Activated CD8-positive, alpha-beta memory T cell treated with anti-CD3 and anti-CD28 coated beads, Interleukin-2, amount 10 ng/mL, durations not matched to agents 7 days and 5 days (primary cell): ENCODE measurements around the gene CHRDL1. TPM values are rescaled to one million over a fixed set of nuclear protein-coding genes. Genes with fewer than 3 reads are reported as not detected.

Experiments
- ATAC-seq: fragments of 150-1000 bp; cut with Tn5 transposase; one replicate; pipeline ENCODE4 v1.10.0; 2021; ENCODE audit warnings: moderate library complexity
- CTCF ChIA-PET: fragments of 350-600 bp; sonication (Branson Sonifier 250); formaldehyde crosslinking; loops from one replicate; lab custom pipeline; 2021; ENCODE audit warnings: antibody characterized with exemption; lab: Charles Lee
- DNase-seq: peaks from one replicate; pipeline ENCODE4 v3.0.0-alpha.2; 2020
- H3K27ac Mint-ChIP-seq: one replicate; pipeline ENCODE4 v1.8.0; 2021; ENCODE audit warnings: mild to moderate bottlenecking, mixed read lengths
- H3K27me3 Mint-ChIP-seq: one replicate; pipeline ENCODE4 v1.8.0; 2021; ENCODE audit warnings: mixed read lengths
- H3K36me3 Mint-ChIP-seq: one replicate; pipeline ENCODE4 v1.8.0; 2021; ENCODE audit warnings: mild to moderate bottlenecking, mixed read lengths
- H3K4me1 Mint-ChIP-seq: one replicate; pipeline ENCODE4 v1.8.0; 2021; ENCODE audit warnings: mixed read lengths
- H3K4me3 Mint-ChIP-seq: one replicate; pipeline ENCODE4 v1.8.0; 2021; ENCODE audit warnings: mild to moderate bottlenecking, moderate library complexity, mixed read lengths
- H3K9me3 Mint-ChIP-seq: one replicate; pipeline ENCODE4 v1.8.0; 2022; ENCODE audit warnings: low read depth, mixed read lengths
- total RNA-seq, 2 experiments: library from RNA; stranded (reverse); gene quantifications; one replicate each; pipeline ENCODE4 v1.2.3, GENCODE V29; 2021

The CHRDL1 gene
- total RNA-seq, 2 experiments from 2014 or later, result not detected

- Mint-ChIP-seq H3K27ac (no peak overlapping the region), H3K9me3 (no peaks in the 10 kb centered on the region), H3K27me3 (no peaks in the 10 kb centered on the region), H3K4me1 (no peaks in the 10 kb centered on the region), H3K36me3 (no peaks in the 10 kb centered on the region), H3K4me3 (no peak overlapping the region)
- DNase-seq (no peak), ATAC-seq (no peak)
- CTCF ChIA-PET, result no interaction called here
Measured at GRCh38 chrX:110732266-110732665, 63.4 kb downstream of the CHRDL1 start.

- DNase-seq (no peak), ATAC-seq (no peak)
- CTCF ChIA-PET, result no interaction called here
- H3K27ac Mint-ChIP-seq, result no peak overlapping the region
- no peaks in the 10 kb centered on the region for H3K9me3 Mint-ChIP-seq
- no peak overlapping the region for H3K4me3 Mint-ChIP-seq
- H3K27me3 Mint-ChIP-seq, result no peaks in the 10 kb centered on the region
- no peaks in the 10 kb centered on the region for H3K36me3 Mint-ChIP-seq
- H3K4me1 Mint-ChIP-seq, result no peaks in the 10 kb centered on the region
Measured at GRCh38 chrX:110723844-110724243, 71.8 kb downstream of the CHRDL1 start.

- H3K36me3 Mint-ChIP-seq, result no peaks in the 10 kb centered on the region
- CTCF ChIA-PET, result no interaction called here
- H3K4me3 Mint-ChIP-seq, result no peak overlapping the region
- ATAC-seq (no peak), DNase-seq (no peak)
- H3K27me3 Mint-ChIP-seq, result no peaks in the 10 kb centered on the region
- H3K9me3 Mint-ChIP-seq, result no peaks in the 10 kb centered on the region
- H3K27ac Mint-ChIP-seq, result no peak overlapping the region
- no peaks in the 10 kb centered on the region for H3K4me1 Mint-ChIP-seq
Measured at GRCh38 chrX:110722135-110722534, 73.5 kb downstream of the CHRDL1 start.

- Mint-ChIP-seq H3K9me3 (no peaks in the 10 kb centered on the region), H3K4me1 (no peaks in the 10 kb centered on the region), H3K27ac (no peak overlapping the region), H3K4me3 (no peak overlapping the region), H3K27me3 (no peaks in the 10 kb centered on the region), H3K36me3 (no peaks in the 10 kb centered on the region)
- DNase-seq (no peak), ATAC-seq (no peak)
- CTCF ChIA-PET, result no interaction called here
Measured at GRCh38 chrX:110713666-110714065, 82.0 kb downstream of the CHRDL1 start.

GRCh38 chrX:110706446-110706845 is 89.2 kb downstream of the CHRDL1 start:
- DNase-seq (no peak), ATAC-seq (no peak)
- H3K27ac Mint-ChIP-seq, result no peak overlapping the region
- H3K27me3 Mint-ChIP-seq, result no peaks in the 10 kb centered on the region
- H3K4me3 Mint-ChIP-seq, result no peak overlapping the region
- no peaks in the 10 kb centered on the region for H3K36me3 Mint-ChIP-seq
- H3K4me1 Mint-ChIP-seq, result no peaks in the 10 kb centered on the region
- H3K9me3 Mint-ChIP-seq, result no peaks in the 10 kb centered on the region
- CTCF ChIA-PET, result no interaction called here

- ATAC-seq (no peak), DNase-seq (no peak)
- H3K4me1 Mint-ChIP-seq, result no peaks in the 10 kb centered on the region
- CTCF ChIA-PET, result no interaction called here
- H3K4me3 Mint-ChIP-seq, result no peak overlapping the region
- H3K36me3 Mint-ChIP-seq, result no peaks in the 10 kb centered on the region
- no peak overlapping the region for H3K27ac Mint-ChIP-seq
- H3K27me3 Mint-ChIP-seq, result no peaks in the 10 kb centered on the region
- H3K9me3 Mint-ChIP-seq, result no peaks in the 10 kb centered on the region
Measured at GRCh38 chrX:110703641-110704040, 92.0 kb downstream of the CHRDL1 start.

- no peak overlapping the region for H3K4me3 Mint-ChIP-seq
- ATAC-seq (no peak), DNase-seq (no peak)
- no peaks in the 10 kb centered on the region for H3K36me3 Mint-ChIP-seq
- H3K9me3 Mint-ChIP-seq, result no peaks in the 10 kb centered on the region
- no peaks in the 10 kb centered on the region for H3K4me1 Mint-ChIP-seq
- H3K27ac Mint-ChIP-seq, result no peak overlapping the region
- no peaks in the 10 kb centered on the region for H3K27me3 Mint-ChIP-seq
- CTCF ChIA-PET, result no interaction called here
Measured at GRCh38 chrX:110699109-110699508, 96.5 kb downstream of the CHRDL1 start.

GRCh38 chrX:110698696-110699095 is 96.9 kb downstream of the CHRDL1 start:
- H3K4me3 Mint-ChIP-seq, result no peak overlapping the region
- no peaks in the 10 kb centered on the region for H3K36me3 Mint-ChIP-seq
- CTCF ChIA-PET, result no interaction called here
- H3K4me1 Mint-ChIP-seq, result no peaks in the 10 kb centered on the region
- H3K27me3 Mint-ChIP-seq, result no peaks in the 10 kb centered on the region
- no peak overlapping the region for H3K27ac Mint-ChIP-seq
- H3K9me3 Mint-ChIP-seq, result no peaks in the 10 kb centered on the region
- DNase-seq, result no peak
- no peak for ATAC-seq

GRCh38 chrX:110692866-110693265 is 102.8 kb downstream of the CHRDL1 start:
- Mint-ChIP-seq H3K4me3 (no peak overlapping the region), H3K36me3 (no peaks in the 10 kb centered on the region), H3K27ac (no peak overlapping the region), H3K9me3 (no peaks in the 10 kb centered on the region), H3K27me3 (no peaks in the 10 kb centered on the region), H3K4me1 (peaks cover 2% of the 10 kb centered on the region)
- DNase-seq (no peak), ATAC-seq (no peak)
- CTCF ChIA-PET, result no interaction called here

GRCh38 chrX:110691446-110691845 is 104.2 kb downstream of the CHRDL1 start:
- DNase-seq, result no peak
- Mint-ChIP-seq H3K9me3 (no peaks in the 10 kb centered on the region), H3K4me3 (no peak overlapping the region), H3K4me1 (peaks cover 2% of the 10 kb centered on the region), H3K27me3 (no peaks in the 10 kb centered on the region), H3K36me3 (no peaks in the 10 kb centered on the region), H3K27ac (no peak overlapping the region)
- ATAC-seq, result no peak
- CTCF ChIA-PET, result no interaction called here

- no peaks in the 10 kb centered on the region for H3K9me3 Mint-ChIP-seq
- no peaks in the 10 kb centered on the region for H3K27me3 Mint-ChIP-seq
- H3K4me1 Mint-ChIP-seq, result no peaks in the 10 kb centered on the region
- no peak overlapping the region for H3K4me3 Mint-ChIP-seq
- ATAC-seq (no peak), DNase-seq (no peak)
- H3K27ac Mint-ChIP-seq, result no peak overlapping the region
- H3K36me3 Mint-ChIP-seq, result no peaks in the 10 kb centered on the region
- CTCF ChIA-PET, result no interaction called here
Measured at GRCh38 chrX:110684653-110685052, 111.0 kb downstream of the CHRDL1 start.

GRCh38 chrX:110683925-110684324 is 111.7 kb downstream of the CHRDL1 start:
- Mint-ChIP-seq H3K4me1 (no peaks in the 10 kb centered on the region), H3K27me3 (no peaks in the 10 kb centered on the region), H3K9me3 (no peaks in the 10 kb centered on the region), H3K36me3 (no peaks in the 10 kb centered on the region), H3K27ac (no peak overlapping the region), H3K4me3 (no peak overlapping the region)
- CTCF ChIA-PET, result no interaction called here
- ATAC-seq, result no peak
- DNase-seq, result no peak

- no peak overlapping the region for H3K27ac Mint-ChIP-seq
- no peak for DNase-seq
- no peaks in the 10 kb centered on the region for H3K36me3 Mint-ChIP-seq
- no peaks in the 10 kb centered on the region for H3K27me3 Mint-ChIP-seq
- no peaks in the 10 kb centered on the region for H3K9me3 Mint-ChIP-seq
- CTCF ChIA-PET, result no interaction called here
- no peaks in the 10 kb centered on the region for H3K4me1 Mint-ChIP-seq
- H3K4me3 Mint-ChIP-seq, result no peak overlapping the region
- ATAC-seq, result no peak
Measured at GRCh38 chrX:110678591-110678990, 117.0 kb downstream of the CHRDL1 start.

GRCh38 chrX:110675886-110676285 is 119.7 kb downstream of the CHRDL1 start:
- ATAC-seq, result no peak
- H3K4me1 Mint-ChIP-seq, result no peaks in the 10 kb centered on the region
- H3K27ac Mint-ChIP-seq, result no peak overlapping the region
- no peak overlapping the region for H3K4me3 Mint-ChIP-seq
- no peak for DNase-seq
- H3K27me3 Mint-ChIP-seq, result no peaks in the 10 kb centered on the region
- no peaks in the 10 kb centered on the region for H3K9me3 Mint-ChIP-seq
- CTCF ChIA-PET, result no interaction called here
- no peaks in the 10 kb centered on the region for H3K36me3 Mint-ChIP-seq
